ENCODE results near the gene OLFML3.

DNA sequence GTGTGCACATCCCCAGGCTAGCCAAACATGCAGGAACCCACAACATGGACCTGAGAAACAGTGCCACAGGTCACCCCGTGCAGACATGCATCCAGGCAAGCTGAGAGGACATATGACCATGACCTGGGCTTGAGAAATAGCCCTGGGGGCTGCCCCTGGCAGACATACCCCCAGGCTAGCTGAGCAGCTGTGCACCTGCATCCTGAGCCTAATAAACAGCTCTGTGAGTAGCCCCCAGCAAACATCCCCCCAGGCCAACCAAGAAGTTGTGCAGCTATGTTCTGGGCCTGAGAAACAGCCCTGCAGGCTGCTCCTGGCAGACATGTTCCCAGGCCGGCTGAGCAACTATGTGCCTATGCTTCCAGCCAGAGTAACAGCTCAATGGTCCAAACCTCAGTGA, 14.5 kb downstream of the OLFML3 start:
- TF ChIP-seq POLR2AphosphoS5 (IDR thresholded peaks at IDR 0.05; ENCODE audit: low read depth, low read length) (no peak), SIN3A (IDR thresholded peaks at IDR 0.05; ENCODE audit: borderline replicate concordance, insufficient read depth, low read length) (no peak)
- TF ChIP-seq, protein P1, sequence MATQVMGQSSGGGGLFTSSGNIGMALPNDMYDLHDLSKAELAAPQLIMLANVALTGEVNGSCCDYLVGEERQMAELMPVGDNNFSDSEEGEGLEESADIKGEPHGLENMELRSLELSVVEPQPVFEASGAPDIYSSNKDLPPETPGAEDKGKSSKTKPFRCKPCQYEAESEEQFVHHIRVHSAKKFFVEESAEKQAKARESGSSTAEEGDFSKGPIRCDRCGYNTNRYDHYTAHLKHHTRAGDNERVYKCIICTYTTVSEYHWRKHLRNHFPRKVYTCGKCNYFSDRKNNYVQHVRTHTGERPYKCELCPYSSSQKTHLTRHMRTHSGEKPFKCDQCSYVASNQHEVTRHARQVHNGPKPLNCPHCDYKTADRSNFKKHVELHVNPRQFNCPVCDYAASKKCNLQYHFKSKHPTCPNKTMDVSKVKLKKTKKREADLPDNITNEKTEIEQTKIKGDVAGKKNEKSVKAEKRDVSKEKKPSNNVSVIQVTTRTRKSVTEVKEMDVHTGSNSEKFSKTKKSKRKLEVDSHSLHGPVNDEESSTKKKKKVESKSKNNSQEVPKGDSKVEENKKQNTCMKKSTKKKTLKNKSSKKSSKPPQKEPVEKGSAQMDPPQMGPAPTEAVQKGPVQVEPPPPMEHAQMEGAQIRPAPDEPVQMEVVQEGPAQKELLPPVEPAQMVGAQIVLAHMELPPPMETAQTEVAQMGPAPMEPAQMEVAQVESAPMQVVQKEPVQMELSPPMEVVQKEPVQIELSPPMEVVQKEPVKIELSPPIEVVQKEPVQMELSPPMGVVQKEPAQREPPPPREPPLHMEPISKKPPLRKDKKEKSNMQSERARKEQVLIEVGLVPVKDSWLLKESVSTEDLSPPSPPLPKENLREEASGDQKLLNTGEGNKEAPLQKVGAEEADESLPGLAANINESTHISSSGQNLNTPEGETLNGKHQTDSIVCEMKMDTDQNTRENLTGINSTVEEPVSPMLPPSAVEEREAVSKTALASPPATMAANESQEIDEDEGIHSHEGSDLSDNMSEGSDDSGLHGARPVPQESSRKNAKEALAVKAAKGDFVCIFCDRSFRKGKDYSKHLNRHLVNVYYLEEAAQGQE (IDR thresholded peaks at IDR 0.05; ENCODE audit: insufficient read depth in 1 of 2, low read depth in 2 of 2, low read length in 2 of 2), result no peak

Data from PFSK-1 (cell line).